ENCODE results near the gene TMEM53.

DNA sequence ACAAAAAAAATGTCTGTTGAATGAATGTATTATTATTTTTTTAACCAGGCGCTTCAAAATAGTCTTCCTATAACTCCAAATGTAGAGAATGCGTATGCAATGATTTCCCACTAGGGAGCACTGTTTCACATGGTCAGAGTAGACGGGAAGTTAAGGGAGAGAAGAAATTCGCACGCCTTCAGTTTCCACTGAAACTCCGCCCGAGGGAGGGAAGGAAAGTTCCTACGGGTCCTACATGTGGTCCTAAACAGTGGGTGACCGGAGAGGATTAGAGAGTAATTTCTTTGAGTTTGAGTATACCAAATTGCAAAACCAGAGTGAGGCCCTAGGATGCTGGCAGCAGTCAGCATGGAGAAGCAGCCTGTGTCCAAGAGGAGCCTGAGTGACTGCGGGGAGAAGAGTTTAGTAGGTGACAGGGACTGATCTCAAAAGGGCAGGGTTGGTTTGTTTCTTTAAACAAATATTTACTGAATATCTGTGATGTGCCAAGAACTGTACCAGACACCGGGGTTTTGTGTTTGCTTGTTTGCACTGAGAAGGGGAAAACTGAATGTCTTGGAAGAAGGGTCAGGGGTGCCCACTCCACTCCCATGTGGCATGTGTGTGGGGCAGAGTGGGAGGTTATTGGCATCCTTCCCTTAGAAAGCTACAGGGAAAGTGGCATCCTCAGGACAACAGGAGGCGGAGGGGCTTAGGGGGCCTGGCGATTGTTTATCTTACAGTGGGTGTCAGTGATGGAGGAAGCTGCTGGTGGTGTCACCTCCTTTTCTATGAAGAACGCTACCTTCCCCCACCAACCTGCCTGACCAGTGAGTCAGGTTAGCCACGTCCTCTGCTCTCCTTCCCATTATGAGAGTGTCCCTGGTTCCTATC, 33.9 kb upstream of the TMEM53 start:
- TF ChIP-seq, protein P1, sequence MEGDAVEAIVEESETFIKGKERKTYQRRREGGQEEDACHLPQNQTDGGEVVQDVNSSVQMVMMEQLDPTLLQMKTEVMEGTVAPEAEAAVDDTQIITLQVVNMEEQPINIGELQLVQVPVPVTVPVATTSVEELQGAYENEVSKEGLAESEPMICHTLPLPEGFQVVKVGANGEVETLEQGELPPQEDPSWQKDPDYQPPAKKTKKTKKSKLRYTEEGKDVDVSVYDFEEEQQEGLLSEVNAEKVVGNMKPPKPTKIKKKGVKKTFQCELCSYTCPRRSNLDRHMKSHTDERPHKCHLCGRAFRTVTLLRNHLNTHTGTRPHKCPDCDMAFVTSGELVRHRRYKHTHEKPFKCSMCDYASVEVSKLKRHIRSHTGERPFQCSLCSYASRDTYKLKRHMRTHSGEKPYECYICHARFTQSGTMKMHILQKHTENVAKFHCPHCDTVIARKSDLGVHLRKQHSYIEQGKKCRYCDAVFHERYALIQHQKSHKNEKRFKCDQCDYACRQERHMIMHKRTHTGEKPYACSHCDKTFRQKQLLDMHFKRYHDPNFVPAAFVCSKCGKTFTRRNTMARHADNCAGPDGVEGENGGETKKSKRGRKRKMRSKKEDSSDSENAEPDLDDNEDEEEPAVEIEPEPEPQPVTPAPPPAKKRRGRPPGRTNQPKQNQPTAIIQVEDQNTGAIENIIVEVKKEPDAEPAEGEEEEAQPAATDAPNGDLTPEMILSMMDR (IDR thresholded peaks at IDR 0.05): peak in 5 of 6 experiments; percentile 49 to 71 (median 55)
- TF ChIP-seq POLR2A (IDR thresholded peaks at IDR 0.05): no peak
- TF ChIP-seq EP300 (IDR thresholded peaks at IDR 0.05): no peak
- TF ChIP-seq POLR2AphosphoS5 (IDR thresholded peaks at IDR 0.05): no peak
